Measurements from ENCODE around the gene EFNA5. TPM values are rescaled to one million over a fixed set of nuclear protein-coding genes. Genes with fewer than 3 reads are reported as not detected.

EFNA5 gene
- total and polyA plus RNA-seq, 2 of the 13 experiments (the other 11 are each of a cell fraction or from before 2014, with no cell fraction given), result not detected

DNA sequence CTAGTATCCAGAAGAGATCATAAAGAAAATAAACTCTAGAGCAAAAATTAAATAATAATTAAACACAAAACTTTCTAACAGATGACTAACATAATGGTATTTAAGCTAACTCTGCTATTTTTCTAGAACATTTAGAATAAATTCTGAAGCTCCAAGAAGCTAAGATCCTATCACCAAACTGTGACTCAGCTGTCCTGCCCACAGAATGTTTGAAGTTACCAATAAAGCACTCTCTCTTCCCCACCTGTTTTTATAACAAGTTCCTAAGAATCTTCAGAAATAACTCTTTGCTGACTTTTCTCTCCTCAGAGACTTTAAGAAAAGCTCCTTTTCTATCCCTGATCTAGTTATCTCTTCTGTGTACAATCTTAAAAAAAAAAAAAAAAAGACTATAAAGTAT, 6.0 kb upstream of the EFNA5 start (continued):
- TF ChIP-seq, protein P1, sequence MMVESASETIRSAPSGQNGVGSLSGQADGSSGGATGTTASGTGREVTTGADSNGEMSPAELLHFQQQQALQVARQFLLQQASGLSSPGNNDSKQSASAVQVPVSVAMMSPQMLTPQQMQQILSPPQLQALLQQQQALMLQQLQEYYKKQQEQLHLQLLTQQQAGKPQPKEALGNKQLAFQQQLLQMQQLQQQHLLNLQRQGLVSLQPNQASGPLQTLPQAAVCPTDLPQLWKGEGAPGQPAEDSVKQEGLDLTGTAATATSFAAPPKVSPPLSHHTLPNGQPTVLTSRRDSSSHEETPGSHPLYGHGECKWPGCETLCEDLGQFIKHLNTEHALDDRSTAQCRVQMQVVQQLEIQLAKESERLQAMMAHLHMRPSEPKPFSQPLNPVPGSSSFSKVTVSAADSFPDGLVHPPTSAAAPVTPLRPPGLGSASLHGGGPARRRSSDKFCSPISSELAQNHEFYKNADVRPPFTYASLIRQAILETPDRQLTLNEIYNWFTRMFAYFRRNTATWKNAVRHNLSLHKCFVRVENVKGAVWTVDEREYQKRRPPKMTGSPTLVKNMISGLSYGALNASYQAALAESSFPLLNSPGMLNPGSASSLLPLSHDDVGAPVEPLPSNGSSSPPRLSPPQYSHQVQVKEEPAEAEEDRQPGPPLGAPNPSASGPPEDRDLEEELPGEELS (CRISPR knock-in tag; IDR thresholded peaks at IDR 0.05), result no peak
- no peak for TF ChIP-seq CC2D1A (CRISPR knock-in tag; IDR thresholded peaks at IDR 0.05)
- no peak for TF ChIP-seq CCDC6 (CRISPR knock-in tag; IDR thresholded peaks at IDR 0.05)
- no peak for TF ChIP-seq IKZF1 (IDR thresholded peaks at IDR 0.05)
- TF ChIP-seq PRMT3 (CRISPR knock-in tag; IDR thresholded peaks at IDR 0.05; ENCODE audit: borderline replicate concordance, low read depth), result no peak
- TF ChIP-seq PPARG (CRISPR knock-in tag; conservative IDR thresholded peaks at IDR 0.05), result no peak
- TF ChIP-seq ZNF878 (CRISPR knock-in tag; IDR thresholded peaks at IDR 0.05), result no peak
- no peak for TF ChIP-seq HNF4A (CRISPR knock-in tag; IDR thresholded peaks at IDR 0.05)
- no peak for TF ChIP-seq ZNF3 (CRISPR knock-in tag; IDR thresholded peaks at IDR 0.05)
- no peak for TF ChIP-seq ZNF841 (CRISPR knock-in tag; IDR thresholded peaks at IDR 0.05; ENCODE audit: borderline replicate concordance)
- no peak for TF ChIP-seq KDM1A (CRISPR knock-in tag; IDR thresholded peaks at IDR 0.05)
- TF ChIP-seq MEIS1 (CRISPR knock-in tag; IDR thresholded peaks at IDR 0.05; ENCODE audit: borderline replicate concordance), result no peak
- no peak for TF ChIP-seq ZNF20 (CRISPR knock-in tag; IDR thresholded peaks at IDR 0.05)
- TF ChIP-seq ZBTB21 (CRISPR knock-in tag; IDR thresholded peaks at IDR 0.05), result no peak

DNA sequence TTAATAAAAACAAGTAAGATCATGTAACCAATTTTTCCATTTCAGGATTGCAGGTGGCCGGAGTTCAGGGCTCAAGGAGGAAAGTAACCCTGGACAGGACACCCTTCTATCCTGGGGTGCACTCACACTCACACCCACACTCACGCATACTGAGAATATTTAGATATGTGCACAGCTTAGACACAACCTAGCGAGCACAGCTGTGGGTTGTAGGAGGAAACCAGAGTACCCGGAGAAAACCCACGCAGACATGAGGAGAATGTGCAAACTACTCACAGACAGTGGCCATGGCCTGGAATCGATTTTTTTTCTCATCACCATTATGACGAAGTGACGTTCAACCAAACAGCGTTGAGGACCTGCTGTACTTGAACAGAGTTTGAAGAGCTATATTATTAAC, 4.5 kb upstream of the EFNA5 start:
- H4K20me1 ChIP-seq (ENCODE audit: insufficient read depth, low read length), result no peaks in the 10 kb centered on the region
- intact Hi-C loops (cut with micrococcal nuclease; ENCODE audit: unreplicated experiment) (loop anchor here (10.0 kb wide), 1 partner anchor 670 kb away; no protein-coding TSS in a partner anchor), in situ Hi-C loops (cut with HindIII; ENCODE audit: extremely low pct_ligation_motif_present, low pct_unique_long_range_greater_than_20kb) (no loop called here)
- POLR2A ChIA-PET, result no interaction called here
- no peak overlapping the region for H3K27ac ChIP-seq (ENCODE audit: extremely low read length, insufficient read depth, low read length)
- no peak overlapping the region for H3K9ac ChIP-seq (ENCODE audit: insufficient read depth, low read depth, low read length)
- CTCF ChIA-PET (ENCODE audit: low intra/inter-chr PET ratio, low total read pairs), result no interaction called here
- no peak for DNase-seq (ENCODE audit: low spot score)
- WGBS (ENCODE audit: low lambda C conversion rate), result 5% methylated on average over 9 of the region's 9 CpGs
- H3K36me3 ChIP-seq (replicated peaks in 1 of 2; ENCODE audit: control insufficient read depth in 1 of 2, insufficient read depth in 2 of 2, low read length in 2 of 2), result no peaks in the 10 kb centered on the region
- H3K9me3 ChIP-seq (ENCODE audit: low read length), result no peaks in the 10 kb centered on the region
- BruUV-seq (replicated peaks), result no TSS peak
- H3K4me3 ChIP-seq (replicated peaks in 1 of 3; ENCODE audit: insufficient read depth in 1 of 3, low read depth in 2 of 3, low read length in 3 of 3), result no peak overlapping the region
- no peak for ATAC-seq
- FAIRE-seq, result no peak
- peaks cover 15% of the 10 kb centered on the region for H3K4me1 ChIP-seq (ENCODE audit: insufficient read depth, low read length)
- H3K79me2 ChIP-seq (ENCODE audit: insufficient read depth, low read length), result no peaks in the 10 kb centered on the region
- H3K27me3 ChIP-seq (ENCODE audit: control insufficient read depth in 1 of 2, insufficient read depth in 2 of 2, low read length in 2 of 2), result peaks cover 0 to 24% of the 10 kb centered on the region in 2 experiments; a peak in 4 of 5 replicates
- H2AFZ ChIP-seq (ENCODE audit: low read length), result no peak overlapping the region
- no peak overlapping the region for H3K4me2 ChIP-seq (ENCODE audit: low read depth, low read length)
- TF ChIP-seq NONO (IDR thresholded peaks at IDR 0.05) (no peak), NONO (CRISPR knock-in tag; conservative IDR thresholded peaks at IDR 0.05) (no peak), ZMYM3 (CRISPR knock-in tag; IDR thresholded peaks at IDR 0.05) (no peak), FLYWCH1 (CRISPR knock-in tag; IDR thresholded peaks at IDR 0.05) (no peak)
- TF ChIP-seq, protein P2, sequence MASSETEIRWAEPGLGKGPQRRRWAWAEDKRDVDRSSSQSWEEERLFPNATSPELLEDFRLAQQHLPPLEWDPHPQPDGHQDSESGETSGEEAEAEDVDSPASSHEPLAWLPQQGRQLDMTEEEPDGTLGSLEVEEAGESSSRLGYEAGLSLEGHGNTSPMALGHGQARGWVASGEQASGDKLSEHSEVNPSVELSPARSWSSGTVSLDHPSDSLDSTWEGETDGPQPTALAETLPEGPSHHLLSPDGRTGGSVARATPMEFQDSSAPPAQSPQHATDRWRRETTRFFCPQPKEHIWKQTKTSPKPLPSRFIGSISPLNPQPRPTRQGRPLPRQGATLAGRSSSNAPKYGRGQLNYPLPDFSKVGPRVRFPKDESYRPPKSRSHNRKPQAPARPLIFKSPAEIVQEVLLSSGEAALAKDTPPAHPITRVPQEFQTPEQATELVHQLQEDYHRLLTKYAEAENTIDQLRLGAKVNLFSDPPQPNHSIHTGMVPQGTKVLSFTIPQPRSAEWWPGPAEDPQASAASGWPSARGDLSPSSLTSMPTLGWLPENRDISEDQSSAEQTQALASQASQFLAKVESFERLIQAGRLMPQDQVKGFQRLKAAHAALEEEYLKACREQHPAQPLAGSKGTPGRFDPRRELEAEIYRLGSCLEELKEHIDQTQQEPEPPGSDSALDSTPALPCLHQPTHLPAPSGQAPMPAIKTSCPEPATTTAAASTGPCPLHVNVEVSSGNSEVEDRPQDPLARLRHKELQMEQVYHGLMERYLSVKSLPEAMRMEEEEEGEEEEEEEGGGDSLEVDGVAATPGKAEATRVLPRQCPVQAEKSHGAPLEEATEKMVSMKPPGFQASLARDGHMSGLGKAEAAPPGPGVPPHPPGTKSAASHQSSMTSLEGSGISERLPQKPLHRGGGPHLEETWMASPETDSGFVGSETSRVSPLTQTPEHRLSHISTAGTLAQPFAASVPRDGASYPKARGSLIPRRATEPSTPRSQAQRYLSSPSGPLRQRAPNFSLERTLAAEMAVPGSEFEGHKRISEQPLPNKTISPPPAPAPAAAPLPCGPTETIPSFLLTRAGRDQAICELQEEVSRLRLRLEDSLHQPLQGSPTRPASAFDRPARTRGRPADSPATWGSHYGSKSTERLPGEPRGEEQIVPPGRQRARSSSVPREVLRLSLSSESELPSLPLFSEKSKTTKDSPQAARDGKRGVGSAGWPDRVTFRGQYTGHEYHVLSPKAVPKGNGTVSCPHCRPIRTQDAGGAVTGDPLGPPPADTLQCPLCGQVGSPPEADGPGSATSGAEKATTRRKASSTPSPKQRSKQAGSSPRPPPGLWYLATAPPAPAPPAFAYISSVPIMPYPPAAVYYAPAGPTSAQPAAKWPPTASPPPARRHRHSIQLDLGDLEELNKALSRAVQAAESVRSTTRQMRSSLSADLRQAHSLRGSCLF (CRISPR knock-in tag; IDR thresholded peaks at IDR 0.05; ENCODE audit: borderline replicate concordance), result no peak

All from HepG2 (cell line).